Activated naive CD8-positive, alpha-beta T cell (primary cell): ENCODE data around the gene SDHAF3.

Experiments
- H3K27ac Mint-ChIP-seq: one replicate; pipeline ENCODE4 v1.8.0; 2021; ENCODE audit warnings: mixed read lengths
- H3K27me3 Mint-ChIP-seq: one replicate; pipeline ENCODE4 v1.8.0; 2021; ENCODE audit warnings: mixed read lengths
- H3K36me3 Mint-ChIP-seq: one replicate; pipeline ENCODE4 v1.8.0; 2021; ENCODE audit warnings: mixed read lengths
- H3K4me1 Mint-ChIP-seq: one replicate; pipeline ENCODE4 v1.8.0; 2021; ENCODE audit warnings: low read depth, mixed read lengths
- H3K4me3 Mint-ChIP-seq: one replicate; pipeline ENCODE4 v1.8.0; 2021; ENCODE audit warnings: mild to moderate bottlenecking, mixed read lengths
- H3K9me3 Mint-ChIP-seq: one replicate; pipeline ENCODE4 v1.8.0; 2021; ENCODE audit warnings: low read depth, mixed read lengths

SDHAF3 gene

GRCh38 chr7:97219237-97219636 lies 101.7 kb downstream of the SDHAF3 start:
- Mint-ChIP-seq H3K36me3 (no peaks in the 10 kb centered on the region), H3K4me1 (no peaks in the 10 kb centered on the region), H3K9me3 (no peaks in the 10 kb centered on the region), H3K4me3 (no peak overlapping the region), H3K27ac (no peak overlapping the region), H3K27me3 (peaks cover 20% of the 10 kb centered on the region)

GRCh38 chr7:97224316-97224715 lies 106.8 kb downstream of the SDHAF3 start:
- H3K27ac Mint-ChIP-seq: no peak overlapping the region
- H3K27me3 Mint-ChIP-seq: peaks cover 12% of the 10 kb centered on the region

GRCh38 chr7:97226541-97226940 lies 109.0 kb downstream of the SDHAF3 start:
- no peak overlapping the region for H3K27ac Mint-ChIP-seq
- H3K9me3 Mint-ChIP-seq: peaks cover 4% of the 10 kb centered on the region
- peaks cover 13% of the 10 kb centered on the region for H3K27me3 Mint-ChIP-seq
- H3K4me3 Mint-ChIP-seq: no peak overlapping the region
- no peaks in the 10 kb centered on the region for H3K36me3 Mint-ChIP-seq
- no peaks in the 10 kb centered on the region for H3K4me1 Mint-ChIP-seq

More at GRCh38 chr7:97224316-97224715, 106.8 kb downstream of the SDHAF3 start:
- Mint-ChIP-seq H3K4me3 (no peak overlapping the region), H3K36me3 (no peaks in the 10 kb centered on the region), H3K9me3 (no peaks in the 10 kb centered on the region), H3K4me1 (no peaks in the 10 kb centered on the region)
